Mammary epithelial cell (primary cell): Measurements from ENCODE around the gene SLC25A52.

Experiments
- EZH2 ChIP-seq: IDR thresholded peaks from 2 replicates; pipeline ENCODE4 v1.6.1; 2012; ENCODE audit warnings: low read length, inconsistent platforms, borderline replicate concordance
- TF ChIP-seq, protein P1 (sequence below), 2 donors: IDR thresholded peaks in 1 of 2; conservative IDR thresholded peaks in 1 of 2; 2 replicates each; pipeline ENCODE4 v1.5.1; 2011 to 2012; ENCODE audit warnings: inconsistent platforms in 2 of 2, low read length in 2 of 2, mild to moderate bottlenecking in 2 of 2, control low read depth in 1 of 2, low read depth in 1 of 2; ENCODE audit not compliant: insufficient read depth in 1 of 2; ENCODE audit errors: extremely low read depth in 1 of 2

GRCh38 chr18:31739651-31740050 lies 21.0 kb downstream of the SLC25A52 start:
- no peak for TF ChIP-seq EZH2
- TF ChIP-seq, protein P1, sequence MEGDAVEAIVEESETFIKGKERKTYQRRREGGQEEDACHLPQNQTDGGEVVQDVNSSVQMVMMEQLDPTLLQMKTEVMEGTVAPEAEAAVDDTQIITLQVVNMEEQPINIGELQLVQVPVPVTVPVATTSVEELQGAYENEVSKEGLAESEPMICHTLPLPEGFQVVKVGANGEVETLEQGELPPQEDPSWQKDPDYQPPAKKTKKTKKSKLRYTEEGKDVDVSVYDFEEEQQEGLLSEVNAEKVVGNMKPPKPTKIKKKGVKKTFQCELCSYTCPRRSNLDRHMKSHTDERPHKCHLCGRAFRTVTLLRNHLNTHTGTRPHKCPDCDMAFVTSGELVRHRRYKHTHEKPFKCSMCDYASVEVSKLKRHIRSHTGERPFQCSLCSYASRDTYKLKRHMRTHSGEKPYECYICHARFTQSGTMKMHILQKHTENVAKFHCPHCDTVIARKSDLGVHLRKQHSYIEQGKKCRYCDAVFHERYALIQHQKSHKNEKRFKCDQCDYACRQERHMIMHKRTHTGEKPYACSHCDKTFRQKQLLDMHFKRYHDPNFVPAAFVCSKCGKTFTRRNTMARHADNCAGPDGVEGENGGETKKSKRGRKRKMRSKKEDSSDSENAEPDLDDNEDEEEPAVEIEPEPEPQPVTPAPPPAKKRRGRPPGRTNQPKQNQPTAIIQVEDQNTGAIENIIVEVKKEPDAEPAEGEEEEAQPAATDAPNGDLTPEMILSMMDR (conservative IDR thresholded peaks at IDR 0.05 in 1 of 2, IDR thresholded peaks at IDR 0.05 in 1 of 2; ENCODE audit: extremely low read depth in 1 of 2, insufficient read depth in 1 of 2, low read depth in 1 of 2, low read length in 2 of 2), result no peak
